Stimulated activated naive CD4-positive, alpha-beta T cell (primary cell): ENCODE data around the gene ST6GALNAC3.
"Not testable (repeated sequence)": the region's sequence is repeated elsewhere in the genome, so short reads cannot be mapped to it uniquely, and the experiment has no call there.

Experiments used
- DNase-seq, 6 experiments: peaks; one replicate each; lab custom pipeline; 2025; lab: John Stamatoyannopoulos, UW

The ST6GALNAC3 gene

GRCh38 chr1:76074321-76075187 is at the start of gene ST6GALNAC3:
TSS of gene ST6GALNAC3 (plus strand) at chr1:76074746.
- peak; percentile 71 to 88 (median 82) for DNase-seq

DNA sequence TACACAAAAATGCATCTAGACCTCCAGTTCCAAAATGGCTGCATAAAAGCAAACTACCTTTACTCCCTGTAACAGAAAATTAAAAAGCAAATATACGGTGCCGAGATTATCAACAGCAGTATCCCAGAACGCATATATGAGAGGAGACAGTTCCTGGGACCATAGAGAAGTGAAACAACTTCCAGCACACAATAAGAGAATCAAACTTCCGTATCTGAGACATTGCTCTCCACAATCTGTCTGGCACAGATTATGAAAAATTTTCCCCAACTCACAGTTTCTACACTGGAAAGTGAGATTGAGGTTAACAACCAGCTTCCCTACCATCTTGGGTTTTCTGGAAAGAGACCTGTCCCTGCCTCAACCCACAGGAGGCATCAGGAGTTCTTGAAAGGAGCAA is 47.2 kb upstream of the ST6GALNAC3 start:
- no peak for DNase-seq

GRCh38 chr1:76029331-76029730 is 45.2 kb upstream of the ST6GALNAC3 start:
- DNase-seq, result no peak

GRCh38 chr1:76031496-76031895 is 43.0 kb upstream of the ST6GALNAC3 start:
- no peak for DNase-seq

DNA sequence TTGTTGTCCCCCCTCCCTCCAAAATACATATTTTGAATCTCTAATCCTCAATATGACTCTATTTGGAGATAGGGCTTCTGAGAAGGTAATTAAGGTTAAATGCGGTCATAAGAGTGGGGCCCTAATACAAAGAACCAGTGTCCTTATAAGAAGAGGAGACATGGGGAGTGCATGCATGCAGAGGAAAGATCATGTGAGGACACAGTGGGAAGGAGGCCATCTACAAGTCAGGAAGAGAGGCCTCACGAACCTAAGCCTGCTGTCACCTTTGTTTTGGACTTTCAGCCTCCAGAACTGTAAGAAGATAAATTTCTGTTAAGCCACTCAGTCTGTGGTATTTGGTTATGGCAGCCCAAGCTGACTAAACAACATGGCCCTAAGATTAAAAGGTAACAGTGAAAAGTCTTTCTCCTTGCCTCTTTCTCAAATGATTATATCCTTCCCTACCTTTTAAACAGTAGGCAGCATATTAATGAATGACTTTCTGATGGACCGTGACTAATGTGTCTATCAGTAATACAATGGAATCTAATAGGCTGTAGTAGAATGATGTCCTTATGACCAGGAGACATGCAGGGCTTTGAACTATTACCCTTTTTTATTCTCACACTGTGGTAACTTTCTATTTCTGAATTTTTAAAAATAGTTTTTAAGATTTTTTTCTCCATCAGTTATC is 40.6 kb upstream of the ST6GALNAC3 start:
- no peak for DNase-seq

- no peak for DNase-seq
These were observed 39.5 kb upstream of the ST6GALNAC3 start for GRCh38 chr1:76035053-76035452.

DNA sequence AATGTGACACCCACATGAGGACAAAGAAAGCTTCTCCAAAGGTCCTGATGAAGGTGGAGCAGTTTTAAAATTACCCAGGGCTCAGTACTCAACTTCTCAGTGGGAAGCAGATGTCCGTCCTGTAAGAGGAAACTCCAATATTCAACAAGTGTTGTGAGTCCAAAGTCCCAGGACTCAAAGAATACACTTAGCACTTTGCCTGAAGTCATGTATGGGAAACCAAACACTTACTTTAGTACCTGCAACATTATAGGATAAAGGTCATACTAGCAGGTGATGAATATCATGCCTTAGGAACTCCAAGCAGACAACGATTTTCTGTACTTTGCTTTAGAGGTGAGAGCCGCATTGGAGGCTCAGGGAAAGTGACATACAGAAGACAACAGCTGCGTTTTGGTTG is 37.2 kb upstream of the ST6GALNAC3 start:
- DNase-seq, result no peak

- no peak for DNase-seq
These were observed 36.1 kb upstream of the ST6GALNAC3 start for GRCh38 chr1:76038287-76039004.

DNA sequence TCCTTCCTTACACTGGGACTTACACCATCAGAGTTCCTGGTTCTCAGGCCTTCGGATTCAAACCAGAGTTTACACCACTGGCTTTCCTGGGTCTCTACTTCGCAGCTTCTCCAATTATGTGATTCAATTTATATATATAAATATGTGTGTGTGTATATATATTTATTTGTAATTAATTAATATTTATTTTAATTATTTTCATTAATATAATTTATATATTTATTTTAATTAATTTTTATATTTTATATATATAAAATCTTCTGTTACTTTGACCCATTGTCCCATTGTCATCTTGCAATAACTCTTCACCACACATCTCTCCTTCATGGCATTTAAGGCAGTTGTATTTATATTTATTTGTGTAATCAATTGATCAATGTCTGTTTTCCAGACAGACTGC is 28.4 kb upstream of the ST6GALNAC3 start:
- no peak for DNase-seq

- DNase-seq, result no peak
These were observed 26.3 kb upstream of the ST6GALNAC3 start for GRCh38 chr1:76048219-76048618.

DNA sequence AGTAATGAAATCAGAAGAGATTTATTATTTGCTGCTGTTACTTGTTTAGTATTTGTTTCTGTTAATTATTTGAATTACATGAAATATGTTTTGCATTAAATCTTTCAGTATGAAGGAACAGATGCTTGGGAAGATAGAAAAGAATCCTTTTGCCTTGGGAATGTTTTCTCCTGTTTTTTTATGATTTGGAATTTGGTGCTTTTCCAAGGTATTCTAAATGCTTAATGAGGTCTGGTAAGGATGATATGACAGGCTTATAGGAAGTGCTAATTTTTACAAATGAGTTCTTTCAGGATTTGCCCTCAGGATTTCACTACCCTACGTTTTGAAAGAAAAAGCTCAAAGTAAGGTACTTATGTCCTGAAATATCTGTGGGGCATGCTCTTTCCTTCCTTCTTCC is 25.6 kb upstream of the ST6GALNAC3 start:
- DNase-seq, result no peak

DNA sequence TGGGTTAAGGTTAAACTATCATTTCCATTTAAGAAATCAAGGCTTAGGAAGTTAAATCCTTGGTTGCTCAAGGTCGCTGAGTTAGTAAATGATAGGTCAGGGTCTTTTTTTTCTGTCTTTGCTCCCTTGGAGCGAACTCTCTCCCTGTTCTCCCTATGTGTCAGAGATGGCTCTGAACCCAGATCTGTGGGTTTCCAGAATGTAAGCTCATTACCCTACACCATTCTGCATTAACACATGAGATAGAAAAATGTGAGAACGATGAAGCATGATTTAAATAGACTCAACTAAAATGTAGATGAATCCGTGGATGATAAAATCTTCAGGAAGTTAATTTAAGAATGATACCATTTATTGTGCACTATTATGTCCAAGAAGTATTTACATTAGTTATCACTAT is 25.0 kb upstream of the ST6GALNAC3 start:
- no peak for DNase-seq

GRCh38 chr1:76050073-76050472 is 24.5 kb upstream of the ST6GALNAC3 start:
- not testable (repeated sequence) for DNase-seq

DNA sequence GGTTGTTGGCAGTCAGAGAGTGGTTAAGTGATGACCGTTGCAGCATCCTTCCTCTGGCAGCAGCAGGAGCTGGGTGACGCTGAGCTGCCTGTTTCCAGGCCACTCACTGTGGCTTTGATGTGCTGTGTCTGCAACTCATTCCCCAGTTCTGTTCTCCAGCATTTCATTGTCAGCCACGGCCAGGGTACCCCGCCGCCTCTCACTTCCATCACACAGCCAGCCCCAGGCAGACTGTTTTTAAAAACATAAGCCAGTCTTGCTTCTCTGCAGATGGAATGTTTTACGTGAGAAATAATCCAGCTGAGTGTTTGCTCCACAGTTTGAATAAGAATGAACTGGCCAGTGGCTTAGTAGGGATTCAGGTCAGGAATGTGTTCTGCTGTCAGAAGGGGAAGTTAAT is 21.5 kb upstream of the ST6GALNAC3 start:
- DNase-seq, result no peak

GRCh38 chr1:76054359-76054758 is 20.2 kb upstream of the ST6GALNAC3 start:
- no peak for DNase-seq

- DNase-seq, result no peak
These were observed 18.6 kb upstream of the ST6GALNAC3 start for GRCh38 chr1:76055987-76056386.

DNA sequence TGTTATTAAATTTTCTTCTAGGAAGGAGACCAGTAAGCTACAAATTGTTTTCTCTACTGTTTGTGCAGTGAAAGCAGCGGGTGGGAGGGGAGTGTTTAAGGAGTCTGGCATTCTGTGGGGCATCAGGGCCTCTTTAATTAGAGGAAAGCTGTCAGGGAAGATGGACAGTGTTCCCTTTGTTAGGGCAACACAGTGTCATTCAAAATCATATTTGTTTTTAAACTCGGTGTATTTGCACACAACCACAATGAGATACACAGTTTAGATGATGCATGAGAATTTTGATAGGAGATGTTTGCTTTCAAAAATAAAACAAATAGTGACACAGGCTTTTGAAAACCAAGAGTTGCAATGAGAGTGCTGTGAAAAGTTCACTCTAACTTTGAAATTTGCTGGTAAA is 15.1 kb upstream of the ST6GALNAC3 start:
- no peak for DNase-seq

DNA sequence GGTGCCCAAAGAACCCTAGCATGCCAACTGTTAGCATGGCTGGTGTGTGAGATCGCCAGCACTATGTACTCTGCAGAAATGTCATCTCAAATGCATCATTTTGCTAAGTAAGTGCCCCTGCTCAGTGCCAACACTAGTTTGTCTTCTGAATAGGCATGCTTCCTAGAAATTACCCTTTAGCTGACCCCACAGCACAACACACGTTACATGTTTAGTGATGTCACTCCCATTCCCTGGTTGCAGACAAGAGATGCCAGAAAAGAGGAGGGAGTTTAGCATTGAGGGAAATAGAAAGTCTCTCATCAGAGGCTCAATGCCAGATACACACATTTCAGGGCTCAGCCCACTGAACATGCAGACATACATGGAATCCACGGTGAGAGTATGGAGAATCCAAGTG is 9.3 kb upstream of the ST6GALNAC3 start:
- no peak for DNase-seq

- DNase-seq, result no peak
These were observed 8.2 kb upstream of the ST6GALNAC3 start for GRCh38 chr1:76066394-76066793.

DNA sequence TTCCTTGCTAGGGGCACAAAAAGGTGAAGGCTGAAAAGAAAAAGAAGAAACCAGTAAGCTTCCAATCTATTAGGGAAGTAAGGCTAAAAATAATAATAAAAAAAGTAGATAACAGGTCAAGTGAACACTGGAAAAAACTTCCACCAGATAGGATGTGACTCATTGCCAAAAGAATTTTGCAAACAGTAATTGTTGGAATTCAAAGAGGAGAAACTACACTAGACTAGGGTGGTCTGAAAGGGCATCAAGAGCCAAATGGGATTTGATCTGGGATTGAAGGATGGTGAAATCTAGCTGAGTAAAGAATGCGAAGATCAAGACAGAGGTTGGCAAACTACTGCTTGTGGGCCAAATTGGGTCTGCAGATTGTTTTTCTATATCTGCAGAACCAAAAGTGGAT is 6.0 kb upstream of the ST6GALNAC3 start:
- DNase-seq, result no peak

DNA sequence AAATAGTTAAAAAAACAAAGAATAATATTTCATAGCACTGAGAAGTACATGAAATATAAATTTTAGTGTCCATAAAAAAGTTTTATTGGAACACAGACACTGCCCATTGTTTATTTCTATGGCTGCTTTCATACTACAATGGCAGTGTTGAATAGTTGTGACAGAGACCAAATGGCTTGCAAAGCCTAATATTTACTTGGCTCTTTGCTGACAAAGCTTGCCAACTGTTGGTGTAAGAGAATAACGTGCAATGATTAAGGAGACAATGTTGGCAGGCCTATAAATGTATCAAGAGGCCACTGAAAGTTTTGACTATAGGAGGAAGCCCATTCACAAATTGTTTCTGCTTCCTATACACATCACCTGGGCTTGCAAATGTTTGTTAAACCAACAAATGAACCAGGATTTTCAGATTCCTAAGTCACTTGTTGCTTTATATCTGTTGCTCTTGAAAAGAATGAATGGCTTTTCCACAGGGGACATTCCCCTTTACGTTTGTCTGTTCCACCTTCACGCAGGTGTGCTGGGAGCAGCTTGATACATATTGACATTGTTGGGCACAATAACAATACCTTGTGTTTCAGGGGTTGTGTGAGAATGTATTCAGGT is 5.5 kb upstream of the ST6GALNAC3 start:
- DNase-seq, result no peak

- no peak for DNase-seq
These were observed 4.0 kb upstream of the ST6GALNAC3 start for GRCh38 chr1:76070538-76070937.
